ENCODE results near the gene RBM44.

RBM44 gene

DNA sequence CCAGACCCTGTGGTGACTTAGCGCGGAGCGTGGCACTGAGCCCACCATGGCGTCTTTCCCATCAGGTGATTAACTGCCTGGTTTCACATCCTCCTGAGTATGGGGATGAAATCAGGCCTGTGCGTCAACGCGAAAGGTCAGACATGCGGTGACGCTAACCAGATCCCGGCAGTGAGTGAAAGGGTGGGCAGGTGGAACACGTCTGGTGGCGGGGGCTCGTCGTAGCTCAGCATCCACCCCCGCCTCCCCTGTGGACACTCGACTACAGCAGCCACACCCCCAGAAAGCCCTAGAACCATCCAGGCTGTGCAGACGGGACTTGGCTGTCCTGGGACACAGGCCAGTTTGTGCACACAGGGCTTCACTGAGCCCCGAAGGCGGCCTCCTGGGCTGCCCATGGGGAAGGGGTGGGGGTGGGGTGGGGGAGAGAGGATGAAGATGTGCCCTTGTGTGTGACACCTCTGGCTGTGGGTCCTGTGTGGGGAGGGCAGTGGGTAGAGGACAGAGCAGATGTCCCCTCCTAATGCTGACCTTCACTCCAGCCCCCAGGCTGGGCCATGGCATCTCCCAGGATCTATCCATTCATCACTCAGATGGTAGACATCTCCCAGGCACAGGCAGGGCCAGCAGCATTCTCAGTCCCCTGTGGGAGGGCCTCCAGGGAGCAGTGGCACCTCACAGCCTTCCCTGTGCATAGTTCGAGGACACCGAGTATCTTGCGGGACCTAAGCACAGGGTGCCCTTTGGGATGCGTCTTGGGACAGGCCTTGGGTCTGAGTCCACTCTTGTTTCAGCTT is 88.3 kb downstream of the RBM44 start:
- no peak for DNase-seq

GRCh38 chr2:237888389-237888788 is 89.8 kb downstream of the RBM44 start:
- DNase-seq = no peak

DNA sequence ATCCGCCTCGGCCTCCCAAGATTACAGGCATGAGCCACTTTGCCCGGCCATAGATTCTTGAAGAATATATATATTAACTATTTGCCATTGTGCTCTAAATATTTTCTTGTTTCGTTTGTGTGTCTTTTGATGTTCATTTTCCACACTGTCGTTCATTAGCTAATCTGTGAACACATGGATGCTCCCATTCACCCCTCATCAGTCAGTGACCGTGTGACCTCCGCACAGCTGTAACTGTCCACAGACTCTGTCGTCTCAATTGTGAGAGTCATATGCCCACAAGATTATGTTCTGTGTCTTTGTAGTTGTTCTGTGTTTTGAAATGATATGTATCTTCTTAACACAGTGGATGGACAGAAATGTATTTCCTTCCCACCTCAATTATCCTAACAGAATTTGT is 90.4 kb downstream of the RBM44 start:
- DNase-seq = no peak

DNA sequence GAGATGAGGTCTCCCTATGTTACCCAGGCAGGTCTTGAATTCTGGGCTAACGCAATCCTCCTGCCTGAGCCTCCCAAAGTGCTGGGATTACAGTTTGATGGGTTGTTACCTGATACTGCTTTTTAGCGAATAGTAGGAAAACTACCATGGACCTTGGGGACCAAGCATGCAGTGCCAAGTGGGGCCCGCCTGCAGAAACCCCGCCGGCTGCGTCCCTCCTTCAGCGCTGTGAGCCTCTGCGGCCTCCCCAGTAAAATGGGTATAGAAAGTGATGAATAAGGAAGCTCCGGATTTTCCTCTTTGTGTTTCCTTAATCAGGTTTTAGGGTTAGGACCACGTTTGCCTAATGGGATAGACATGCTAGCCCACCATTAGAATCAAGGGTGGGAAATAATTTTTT is 91.2 kb downstream of the RBM44 start:
- DNase-seq = no peak

All from NCI-H2081 (cell line).